Loucy (cell line): Measurements from ENCODE around the gene CLEC2L.

Source experiments
- H2AFZ ChIP-seq: fragments of 200-600 bp; sonication (generic); 2 replicates; pipeline ENCODE4 v1.6.0; 2016; ENCODE audit warnings: antibody characterized with exemption, mild to moderate bottlenecking, low read length, moderate library complexity
- H3F3A ChIP-seq: fragments of 200-600 bp; 2 replicates; pipeline ENCODE4 v1.6.0; 2016; ENCODE audit warnings: antibody characterized with exemption, low read depth, mild to moderate bottlenecking
- H3K27me3 ChIP-seq: fragments of 200-600 bp; sonication (generic); 2 replicates; pipeline ENCODE4 v1.6.1; 2014; ENCODE audit warnings: low read length, mild to moderate bottlenecking; ENCODE audit not compliant: insufficient read depth, poor library complexity, severe bottlenecking
- H3K36me3 ChIP-seq: fragments of 200-600 bp; sonication (generic); 2 replicates; pipeline ENCODE4 v1.6.1; 2016; ENCODE audit warnings: low read length; ENCODE audit not compliant: insufficient read depth
- H3K4me1 ChIP-seq: fragments of 200-600 bp; sonication (generic); 2 replicates; pipeline ENCODE4 v1.5.1; 2014; ENCODE audit warnings: low read length, mild to moderate bottlenecking; ENCODE audit not compliant: insufficient read depth, poor library complexity, severe bottlenecking
- H3K4me2 ChIP-seq: fragments of 200-600 bp; sonication (generic); 2 replicates; pipeline ENCODE4 v1.6.0; 2014; ENCODE audit warnings: antibody characterized with exemption, low read length, low read depth, mild to moderate bottlenecking; ENCODE audit not compliant: poor library complexity, severe bottlenecking
- H3K4me3 ChIP-seq: fragments of 200-600 bp; sonication (generic); 2 replicates; pipeline ENCODE4 v1.5.1; 2014; ENCODE audit warnings: low read length, mild to moderate bottlenecking, mixed read lengths; ENCODE audit not compliant: poor library complexity, severe bottlenecking
- H3K79me2 ChIP-seq: fragments of 200-600 bp; sonication (generic); 2 replicates; pipeline ENCODE4 v1.6.1; 2014; ENCODE audit warnings: low read length; ENCODE audit not compliant: insufficient read depth
- H3K9ac ChIP-seq: fragments of 200-600 bp; sonication (generic); 2 replicates; pipeline ENCODE4 v1.6.0; 2014; ENCODE audit warnings: mild to moderate bottlenecking, low read depth, low read length, moderate library complexity; ENCODE audit not compliant: poor library complexity, severe bottlenecking
- H3K9me2 ChIP-seq: fragments of 200-600 bp; sonication (generic); replicated peaks from 2 replicates; pipeline ENCODE4 v1.6.1; 2016; ENCODE audit warnings: low read depth, low read length, mixed read lengths
- H3K9me3 ChIP-seq: fragments of 200-600 bp; sonication (generic); 2 replicates; pipeline ENCODE4 v1.6.1; 2014; ENCODE audit warnings: mild to moderate bottlenecking, antibody characterized with exemption, low read length, low read depth; ENCODE audit not compliant: insufficient read depth
- H4K20me1 ChIP-seq: fragments of 200-600 bp; sonication (generic); 2 replicates; pipeline ENCODE4 v1.6.0; 2014; ENCODE audit warnings: antibody characterized with exemption, low read length, mild to moderate bottlenecking; ENCODE audit not compliant: insufficient read depth, poor library complexity, severe bottlenecking
- EZH2phosphoT487 ChIP-seq: fragments of 200-600 bp; IDR thresholded peaks from 2 replicates; pipeline ENCODE4 v1.6.1; 2018; ENCODE audit warnings: antibody characterized with exemption, mild to moderate bottlenecking, moderate library complexity, borderline replicate concordance
- TF ChIP-seq, protein P1 (sequence below): fragments of 200-600 bp; sonication (generic); conservative IDR thresholded peaks from 2 replicates; pipeline ENCODE4 v1.5.1; 2014; ENCODE audit warnings: mild to moderate bottlenecking, antibody characterized with exemption, low read length

CLEC2L gene

GRCh38 chr7:139536152-139536551, 12.7 kb downstream of the CLEC2L start:
- TF ChIP-seq, protein P1, sequence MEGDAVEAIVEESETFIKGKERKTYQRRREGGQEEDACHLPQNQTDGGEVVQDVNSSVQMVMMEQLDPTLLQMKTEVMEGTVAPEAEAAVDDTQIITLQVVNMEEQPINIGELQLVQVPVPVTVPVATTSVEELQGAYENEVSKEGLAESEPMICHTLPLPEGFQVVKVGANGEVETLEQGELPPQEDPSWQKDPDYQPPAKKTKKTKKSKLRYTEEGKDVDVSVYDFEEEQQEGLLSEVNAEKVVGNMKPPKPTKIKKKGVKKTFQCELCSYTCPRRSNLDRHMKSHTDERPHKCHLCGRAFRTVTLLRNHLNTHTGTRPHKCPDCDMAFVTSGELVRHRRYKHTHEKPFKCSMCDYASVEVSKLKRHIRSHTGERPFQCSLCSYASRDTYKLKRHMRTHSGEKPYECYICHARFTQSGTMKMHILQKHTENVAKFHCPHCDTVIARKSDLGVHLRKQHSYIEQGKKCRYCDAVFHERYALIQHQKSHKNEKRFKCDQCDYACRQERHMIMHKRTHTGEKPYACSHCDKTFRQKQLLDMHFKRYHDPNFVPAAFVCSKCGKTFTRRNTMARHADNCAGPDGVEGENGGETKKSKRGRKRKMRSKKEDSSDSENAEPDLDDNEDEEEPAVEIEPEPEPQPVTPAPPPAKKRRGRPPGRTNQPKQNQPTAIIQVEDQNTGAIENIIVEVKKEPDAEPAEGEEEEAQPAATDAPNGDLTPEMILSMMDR, result no peak
- no peak for TF ChIP-seq EZH2phosphoT487
- H3K27me3 ChIP-seq, result no peaks in the 10 kb centered on the region
- H3F3A ChIP-seq, result no peaks in the 10 kb centered on the region
- no peaks in the 10 kb centered on the region for H4K20me1 ChIP-seq
- no peaks in the 10 kb centered on the region for H3K9me2 ChIP-seq
- no peaks in the 10 kb centered on the region for H3K4me1 ChIP-seq
- H3K36me3 ChIP-seq, result no peaks in the 10 kb centered on the region
- no peak overlapping the region for H3K4me3 ChIP-seq
- H3K79me2 ChIP-seq, result no peaks in the 10 kb centered on the region
- no peak overlapping the region for H2AFZ ChIP-seq
- no peak overlapping the region for H3K4me2 ChIP-seq
- no peaks in the 10 kb centered on the region for H3K9me3 ChIP-seq
- H3K9ac ChIP-seq, result no peak overlapping the region

- Histone ChIP-seq H2AFZ (no peak overlapping the region), H3K27me3 (no peaks in the 10 kb centered on the region), H3K9ac (no peak overlapping the region), H3K4me3 (no peak overlapping the region), H3K79me2 (no peaks in the 10 kb centered on the region), H4K20me1 (no peaks in the 10 kb centered on the region), H3K9me3 (no peaks in the 10 kb centered on the region), H3K4me2 (no peak overlapping the region), H3F3A (no peaks in the 10 kb centered on the region), H3K4me1 (no peaks in the 10 kb centered on the region), H3K36me3 (no peaks in the 10 kb centered on the region), H3K9me2 (no peaks in the 10 kb centered on the region)
- no peak for TF ChIP-seq EZH2phosphoT487
- TF ChIP-seq, protein P1, result no peak
Measured at GRCh38 chr7:139538881-139539635, 15.6 kb downstream of the CLEC2L start.

DNA sequence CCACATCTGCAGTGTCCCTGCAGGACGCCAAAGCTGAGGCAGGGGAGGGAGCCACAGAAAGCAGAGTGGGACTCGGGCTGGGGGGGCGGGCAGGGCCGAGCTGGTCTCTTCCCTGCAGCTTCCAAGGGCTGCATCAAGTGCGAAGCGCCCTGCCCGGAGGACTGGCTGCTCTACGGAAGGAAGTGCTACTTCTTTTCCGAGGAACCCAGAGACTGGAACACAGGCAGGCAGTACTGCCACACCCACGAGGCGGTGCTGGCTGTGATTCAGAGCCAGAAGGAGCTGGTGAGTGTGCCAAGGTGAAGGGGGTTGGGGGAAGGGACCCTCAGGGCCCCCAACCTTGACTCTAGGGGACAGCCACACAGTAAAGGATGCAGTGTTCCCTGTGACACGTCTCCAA, 16.7 kb downstream of the CLEC2L start:
- Histone ChIP-seq H2AFZ (no peak overlapping the region), H3K36me3 (no peaks in the 10 kb centered on the region), H3K9ac (no peak overlapping the region), H3K4me1 (no peaks in the 10 kb centered on the region), H3K4me3 (no peak overlapping the region), H3F3A (no peaks in the 10 kb centered on the region), H3K79me2 (no peaks in the 10 kb centered on the region), H3K4me2 (no peak overlapping the region), H3K9me2 (no peaks in the 10 kb centered on the region), H3K9me3 (no peaks in the 10 kb centered on the region), H3K27me3 (no peaks in the 10 kb centered on the region), H4K20me1 (no peaks in the 10 kb centered on the region)
- TF ChIP-seq, protein P1, result no peak
- TF ChIP-seq EZH2phosphoT487, result no peak
